RWPE1 (cell line): ENCODE results near the gene CDK15.

Experiments used
- CTCF ChIA-PET: fragments of 350-600 bp; sonication (Branson Sonifier 250); formaldehyde crosslinking; extraction: SDS; loops from one replicate; lab custom pipeline; 2021; lab: Yijun Ruan, JAX
- POLR2A ChIA-PET: fragments of 400-600 bp; formaldehyde crosslinking; extraction: SDS; loops from one replicate; lab custom pipeline; 2020; ENCODE audit warnings: antibody characterized with exemption; ENCODE audit not compliant: low non-redundant PET; lab: Yijun Ruan, JAX
- DNase-seq: peaks from one replicate; pipeline ENCODE4 v3.0.0; 2012; ENCODE audit warnings: low spot score
- H3K27ac ChIP-seq: fragments of 450-650 bp; 2 replicates; pipeline ENCODE4 v1.5.1; 2017
- TF ChIP-seq, protein P1 (sequence below): fragments of 450-650 bp; conservative IDR thresholded peaks from 2 replicates; pipeline ENCODE4 v1.5.1; 2017; ENCODE audit warnings: low read depth, mild to moderate bottlenecking

CDK15 gene

DNA sequence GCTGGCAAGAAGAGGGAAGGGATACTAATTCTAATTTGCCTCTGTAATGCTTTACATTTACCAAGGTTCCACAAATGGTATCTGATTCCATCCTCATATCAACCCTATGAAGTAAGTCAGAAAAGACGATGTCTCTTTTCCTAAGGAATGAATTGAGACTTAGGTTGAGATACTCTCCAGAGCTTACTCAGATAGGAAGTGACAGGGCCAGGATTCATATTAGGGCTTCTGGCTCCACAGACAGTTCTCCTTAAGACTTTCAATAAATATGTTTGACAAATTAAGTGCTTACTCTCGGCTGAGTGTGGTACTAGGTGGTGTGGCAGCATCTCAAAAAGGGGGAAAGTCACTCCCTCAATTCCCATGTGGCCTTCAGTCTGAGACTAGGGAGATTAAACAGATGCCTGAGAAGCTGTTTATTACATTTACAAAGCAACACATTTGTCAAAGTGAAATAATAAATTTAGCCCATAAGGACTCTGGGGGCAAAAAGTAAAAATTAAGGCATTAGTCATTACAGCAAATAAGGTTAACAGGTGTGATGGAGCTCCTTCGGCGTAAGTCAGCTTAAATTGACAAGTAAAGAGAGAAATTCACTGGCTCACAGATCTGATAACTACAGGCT lies 14.2 kb downstream of the CDK15 start:
- POLR2A ChIA-PET, result interaction anchor here (0.6 kb wide), 1 partner anchor 17 kb away, joined by 3 read pairs; no protein-coding TSS in a partner anchor

DNA sequence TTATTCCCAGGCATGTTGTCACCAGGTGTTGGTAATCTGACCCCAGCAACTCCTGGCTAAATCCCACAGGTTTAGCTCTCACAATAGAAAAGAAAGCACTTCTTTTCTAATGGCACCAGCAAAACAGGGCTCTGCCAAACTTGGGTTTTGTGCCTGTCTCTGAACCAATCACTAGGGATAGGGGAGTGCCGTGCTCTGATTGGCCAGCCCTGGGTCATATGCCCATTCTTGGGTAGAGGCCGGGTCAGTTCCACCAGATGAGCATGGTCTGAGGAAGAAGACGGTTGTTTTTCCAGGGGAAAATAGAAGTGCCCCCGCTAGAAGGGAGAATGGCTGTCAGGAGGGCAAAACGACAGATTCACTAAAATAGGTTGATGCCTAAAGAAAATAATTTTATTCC lies 14.7 kb downstream of the CDK15 start:
- ChIA-PET POLR2A (no interaction called here), CTCF (interaction anchor here (0.6 kb wide), 1 partner anchor 192 kb away, joined by 3 read pairs; no protein-coding TSS in a partner anchor)
- H3K27ac ChIP-seq, result no peak overlapping the region
- TF ChIP-seq, protein P1, sequence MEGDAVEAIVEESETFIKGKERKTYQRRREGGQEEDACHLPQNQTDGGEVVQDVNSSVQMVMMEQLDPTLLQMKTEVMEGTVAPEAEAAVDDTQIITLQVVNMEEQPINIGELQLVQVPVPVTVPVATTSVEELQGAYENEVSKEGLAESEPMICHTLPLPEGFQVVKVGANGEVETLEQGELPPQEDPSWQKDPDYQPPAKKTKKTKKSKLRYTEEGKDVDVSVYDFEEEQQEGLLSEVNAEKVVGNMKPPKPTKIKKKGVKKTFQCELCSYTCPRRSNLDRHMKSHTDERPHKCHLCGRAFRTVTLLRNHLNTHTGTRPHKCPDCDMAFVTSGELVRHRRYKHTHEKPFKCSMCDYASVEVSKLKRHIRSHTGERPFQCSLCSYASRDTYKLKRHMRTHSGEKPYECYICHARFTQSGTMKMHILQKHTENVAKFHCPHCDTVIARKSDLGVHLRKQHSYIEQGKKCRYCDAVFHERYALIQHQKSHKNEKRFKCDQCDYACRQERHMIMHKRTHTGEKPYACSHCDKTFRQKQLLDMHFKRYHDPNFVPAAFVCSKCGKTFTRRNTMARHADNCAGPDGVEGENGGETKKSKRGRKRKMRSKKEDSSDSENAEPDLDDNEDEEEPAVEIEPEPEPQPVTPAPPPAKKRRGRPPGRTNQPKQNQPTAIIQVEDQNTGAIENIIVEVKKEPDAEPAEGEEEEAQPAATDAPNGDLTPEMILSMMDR, result no peak
- DNase-seq, result no peak

More for the DNA sequence above, 14.2 kb downstream of the CDK15 start:
- no peak overlapping the region for H3K27ac ChIP-seq
- TF ChIP-seq, protein P1, result no peak
- no peak for DNase-seq
- CTCF ChIA-PET, result no interaction called here

DNA sequence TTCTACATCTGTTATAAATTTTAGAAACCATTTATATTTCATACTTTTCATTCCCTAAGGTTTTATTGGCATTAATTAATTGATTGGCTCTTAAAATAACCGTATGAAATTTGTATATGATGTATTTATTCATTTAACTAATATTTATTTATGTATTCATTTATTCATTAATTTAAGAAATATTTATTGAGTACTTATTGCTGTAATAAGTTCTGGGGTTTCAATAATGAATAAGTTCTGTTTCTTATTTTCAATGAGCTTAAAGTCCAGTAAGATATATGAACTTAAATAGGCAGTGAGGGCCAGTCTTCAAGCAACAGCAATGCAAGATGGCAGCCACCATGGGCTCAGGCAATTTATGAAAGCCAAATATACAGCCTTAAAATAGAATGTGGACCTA lies 17.9 kb downstream of the CDK15 start:
- ChIA-PET POLR2A (no interaction called here), CTCF (interaction anchor here (0.6 to 0.7 kb wide), 2 partner anchors 84 to 127 kb away, joined by 3 to 6 read pairs; no protein-coding TSS in a partner anchor)
- no peak for DNase-seq
- H3K27ac ChIP-seq, result no peak overlapping the region
- TF ChIP-seq, protein P1, result no peak

DNA sequence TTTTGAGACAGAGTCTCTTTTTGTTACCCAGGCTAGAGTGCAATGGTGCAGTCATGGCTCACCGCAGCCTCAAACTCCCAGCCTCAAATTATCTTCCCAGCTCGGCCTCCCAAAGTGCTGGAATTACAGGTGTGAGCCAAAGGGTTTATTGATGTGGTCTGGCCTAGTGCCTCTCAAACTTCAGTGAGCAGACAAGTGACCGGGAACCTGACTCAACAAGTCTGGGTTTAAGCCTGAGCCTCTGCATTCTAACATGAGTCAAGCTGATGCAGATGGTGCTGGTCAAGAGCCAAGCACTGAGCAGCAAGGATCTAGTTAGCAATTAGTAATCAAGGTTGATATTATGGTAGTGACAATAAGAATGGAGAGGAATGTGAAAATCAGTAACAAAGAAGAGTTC lies 21.3 kb downstream of the CDK15 start:
- DNase-seq, result no peak
- TF ChIP-seq, protein P1, result no peak
- ChIA-PET POLR2A (no interaction called here), CTCF (no interaction called here)
- H3K27ac ChIP-seq, result no peak overlapping the region

DNA sequence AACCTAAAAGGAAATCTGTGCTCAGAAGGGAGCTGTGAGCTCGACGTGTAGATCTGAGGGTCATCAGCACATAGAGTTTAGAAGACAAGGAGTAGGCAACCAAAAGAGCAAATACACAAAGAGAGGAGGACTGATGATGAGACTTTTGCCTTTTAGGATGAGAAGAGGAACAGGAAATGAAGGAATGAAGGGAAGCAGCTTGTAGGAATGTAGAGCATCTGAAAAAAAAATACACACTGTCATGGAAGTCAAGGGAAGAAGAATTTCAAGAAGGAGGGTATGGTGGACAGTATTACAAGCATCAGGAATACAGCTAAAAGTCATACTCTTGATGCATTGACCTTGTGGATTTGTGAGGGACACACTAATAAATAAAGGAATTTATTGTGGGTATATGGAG lies 21.9 kb downstream of the CDK15 start:
- CTCF ChIA-PET, result no interaction called here
- TF ChIP-seq, protein P1, result no peak
- POLR2A ChIA-PET, result no interaction called here
- H3K27ac ChIP-seq, result no peak overlapping the region
- DNase-seq, result no peak

DNA sequence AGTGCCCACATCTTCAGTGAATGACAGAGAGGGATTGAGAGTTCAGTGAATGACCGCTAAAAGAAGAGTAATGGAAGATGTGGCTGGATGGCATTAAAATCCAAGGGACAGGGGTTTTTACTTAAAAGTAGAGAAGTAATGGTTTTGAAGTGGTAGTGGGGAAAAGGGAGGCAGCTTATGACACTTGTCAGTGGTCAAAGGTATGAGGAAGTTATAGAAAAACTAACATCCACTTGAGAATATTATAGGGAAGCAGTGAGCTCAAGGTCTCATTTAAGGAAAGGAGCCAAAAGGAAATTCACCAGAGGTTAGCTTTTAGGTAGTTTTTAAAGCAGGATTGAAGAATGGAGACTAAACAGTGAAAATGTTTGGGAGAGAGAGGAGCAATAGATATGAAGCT lies 24.3 kb downstream of the CDK15 start:
- TF ChIP-seq, protein P1, result no peak
- no peak for DNase-seq
- ChIA-PET POLR2A (no interaction called here), CTCF (no interaction called here)
- no peak overlapping the region for H3K27ac ChIP-seq
